SU-DHL-6 (cell line): Measurements from ENCODE around the gene PFN3.

ENCODE experiments used
- EZH2phosphoT487 ChIP-seq: fragments of 200-600 bp; sonication (generic), shearing (Covaris generic); conservative IDR thresholded peaks from 2 replicates; pipeline ENCODE4 v1.6.1; 2018; ENCODE audit warnings: mild to moderate bottlenecking, antibody characterized with exemption, low read length, moderate library complexity, mixed read lengths
- TF ChIP-seq, protein P1 (sequence below): fragments of 200-600 bp; sonication (generic); IDR thresholded peaks from one replicate; pipeline ENCODE4 v1.5.1; 2017; ENCODE audit warnings: antibody characterized with exemption, mild to moderate bottlenecking, low read length, moderate library complexity; ENCODE audit not compliant: insufficient read depth, poor library complexity, severe bottlenecking

DNA sequence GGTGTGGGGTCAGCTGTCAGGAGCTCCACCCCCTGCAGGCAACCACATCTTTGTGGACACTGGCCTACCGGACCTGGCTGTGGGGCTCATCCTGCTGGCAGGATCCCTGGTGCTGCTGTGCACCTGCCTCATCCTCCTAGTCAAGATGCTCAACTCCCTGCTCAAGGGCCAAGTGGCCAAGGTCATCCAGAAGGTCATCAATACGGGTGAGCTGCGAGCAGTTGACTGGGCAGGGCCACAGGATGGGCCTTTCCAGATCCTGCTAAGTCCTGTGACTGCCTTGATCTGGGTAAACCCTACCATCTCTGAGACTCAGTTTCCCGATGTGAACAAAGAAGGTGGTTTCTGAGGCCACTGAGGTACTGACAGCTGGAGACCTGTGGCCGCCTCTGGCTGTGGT is 6.5 kb downstream of the PFN3 start:
- TF ChIP-seq, protein P1, sequence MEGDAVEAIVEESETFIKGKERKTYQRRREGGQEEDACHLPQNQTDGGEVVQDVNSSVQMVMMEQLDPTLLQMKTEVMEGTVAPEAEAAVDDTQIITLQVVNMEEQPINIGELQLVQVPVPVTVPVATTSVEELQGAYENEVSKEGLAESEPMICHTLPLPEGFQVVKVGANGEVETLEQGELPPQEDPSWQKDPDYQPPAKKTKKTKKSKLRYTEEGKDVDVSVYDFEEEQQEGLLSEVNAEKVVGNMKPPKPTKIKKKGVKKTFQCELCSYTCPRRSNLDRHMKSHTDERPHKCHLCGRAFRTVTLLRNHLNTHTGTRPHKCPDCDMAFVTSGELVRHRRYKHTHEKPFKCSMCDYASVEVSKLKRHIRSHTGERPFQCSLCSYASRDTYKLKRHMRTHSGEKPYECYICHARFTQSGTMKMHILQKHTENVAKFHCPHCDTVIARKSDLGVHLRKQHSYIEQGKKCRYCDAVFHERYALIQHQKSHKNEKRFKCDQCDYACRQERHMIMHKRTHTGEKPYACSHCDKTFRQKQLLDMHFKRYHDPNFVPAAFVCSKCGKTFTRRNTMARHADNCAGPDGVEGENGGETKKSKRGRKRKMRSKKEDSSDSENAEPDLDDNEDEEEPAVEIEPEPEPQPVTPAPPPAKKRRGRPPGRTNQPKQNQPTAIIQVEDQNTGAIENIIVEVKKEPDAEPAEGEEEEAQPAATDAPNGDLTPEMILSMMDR, result no peak
- TF ChIP-seq EZH2phosphoT487, result no peak
